COLO668 (cell line): Measurements from ENCODE around the gene PYY.
"Not testable (repeated sequence)": the region's sequence is repeated elsewhere in the genome, so short reads cannot be mapped to it uniquely, and the experiment has no call there.

ENCODE experiments used
- DNase-seq: peaks from one replicate; lab custom pipeline; 2025; ENCODE audit not compliant: unreplicated experiment; lab: John Stamatoyannopoulos, UW

The PYY gene

DNA sequence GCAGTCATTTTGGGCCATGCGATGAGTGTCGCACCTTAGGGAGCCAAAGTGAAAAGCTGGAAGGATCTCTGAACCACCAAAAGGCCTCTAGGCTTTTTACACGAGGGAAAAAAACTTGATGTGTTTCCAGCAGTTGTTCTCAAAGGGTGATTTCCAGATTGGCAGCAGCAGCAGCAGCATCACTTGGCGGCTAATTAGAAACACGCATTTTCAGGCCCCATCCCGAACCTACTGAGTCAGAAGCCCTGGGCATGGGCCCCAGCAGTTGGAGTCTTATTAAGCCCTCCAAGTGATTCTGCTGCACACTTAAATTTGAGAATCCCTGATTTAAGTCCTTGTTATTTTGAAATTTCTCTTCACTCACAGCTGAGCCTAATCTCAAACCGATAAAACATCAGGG lies 25.3 kb upstream of the PYY start:
- no peak for DNase-seq

DNA sequence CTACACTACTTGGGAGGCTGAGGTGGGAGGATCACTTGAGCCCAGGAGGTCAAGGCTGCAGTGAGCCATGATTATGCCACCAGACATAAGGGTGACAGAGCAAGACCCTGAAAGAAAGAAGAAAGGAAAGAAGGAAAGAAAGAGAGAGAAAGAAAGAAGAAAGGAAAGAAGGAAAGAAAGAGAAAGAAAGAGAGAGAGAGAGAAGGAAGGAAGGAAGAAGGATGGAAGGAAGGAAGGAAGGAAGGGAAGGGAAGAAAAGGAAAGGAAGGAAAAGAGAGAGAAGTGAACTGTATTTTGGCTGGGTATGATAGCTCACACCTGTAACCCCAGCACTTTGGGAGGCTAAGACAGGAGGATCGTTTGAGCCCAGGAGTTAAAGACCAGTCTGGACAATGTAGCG lies 24.3 kb upstream of the PYY start:
- no peak for DNase-seq

DNA sequence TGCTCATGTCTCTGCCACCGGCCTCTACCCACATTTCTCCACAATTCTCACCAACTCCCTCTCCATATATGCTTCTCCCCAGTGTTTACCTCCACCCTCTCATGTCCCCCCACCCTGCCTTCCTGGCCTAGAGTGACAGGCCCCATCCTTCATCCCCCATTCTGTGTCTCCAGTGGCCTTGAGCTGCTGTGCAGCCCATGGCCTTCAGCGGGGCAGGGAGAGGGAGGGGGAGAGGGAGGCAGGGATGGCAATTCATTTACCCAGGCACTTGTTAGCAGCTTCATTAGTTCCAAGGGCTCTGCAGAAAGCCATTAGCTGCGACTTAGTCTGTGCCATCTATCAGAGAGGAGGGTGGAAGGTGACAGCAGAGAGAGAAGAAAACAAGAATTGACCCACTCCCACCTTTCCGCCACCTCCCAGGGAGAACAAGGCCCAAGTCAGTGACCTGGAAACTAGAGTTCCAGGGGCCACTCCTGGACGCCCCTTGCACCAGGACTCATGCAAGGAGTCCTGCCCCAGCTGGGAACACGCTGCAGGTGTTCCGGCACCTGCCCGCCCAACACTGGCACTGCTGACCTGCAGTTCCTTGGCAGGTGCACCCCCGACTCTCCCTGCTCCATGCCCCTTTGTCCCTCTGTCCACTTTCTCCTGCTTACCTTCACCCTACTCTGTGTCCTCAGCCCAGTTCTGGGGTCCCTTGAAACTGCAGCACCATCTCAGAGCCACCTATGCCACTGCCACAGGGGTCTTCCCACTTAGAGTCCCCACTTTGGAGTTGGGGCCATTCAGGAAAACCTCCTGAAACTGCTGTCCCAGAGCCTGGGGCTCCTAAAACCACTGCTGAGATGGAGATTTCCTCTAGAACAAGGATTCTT lies 23.5 kb upstream of the PYY start:
- no peak for DNase-seq

DNA sequence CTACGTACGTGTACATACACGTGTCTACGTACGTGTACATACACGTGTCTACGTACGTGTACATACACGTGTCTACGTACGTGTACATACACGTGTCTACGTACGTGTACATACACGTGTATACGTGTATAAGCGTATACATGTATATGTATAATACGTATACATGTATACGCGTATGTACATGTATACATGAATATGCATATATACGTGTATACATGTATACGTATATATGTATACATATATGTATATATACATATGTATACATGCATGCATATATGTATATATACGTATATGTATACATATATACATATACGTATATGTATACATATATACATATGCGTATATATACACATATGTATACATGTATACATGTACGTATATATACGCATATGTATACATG lies 22.2 kb upstream of the PYY start:
- no peak for DNase-seq

DNA sequence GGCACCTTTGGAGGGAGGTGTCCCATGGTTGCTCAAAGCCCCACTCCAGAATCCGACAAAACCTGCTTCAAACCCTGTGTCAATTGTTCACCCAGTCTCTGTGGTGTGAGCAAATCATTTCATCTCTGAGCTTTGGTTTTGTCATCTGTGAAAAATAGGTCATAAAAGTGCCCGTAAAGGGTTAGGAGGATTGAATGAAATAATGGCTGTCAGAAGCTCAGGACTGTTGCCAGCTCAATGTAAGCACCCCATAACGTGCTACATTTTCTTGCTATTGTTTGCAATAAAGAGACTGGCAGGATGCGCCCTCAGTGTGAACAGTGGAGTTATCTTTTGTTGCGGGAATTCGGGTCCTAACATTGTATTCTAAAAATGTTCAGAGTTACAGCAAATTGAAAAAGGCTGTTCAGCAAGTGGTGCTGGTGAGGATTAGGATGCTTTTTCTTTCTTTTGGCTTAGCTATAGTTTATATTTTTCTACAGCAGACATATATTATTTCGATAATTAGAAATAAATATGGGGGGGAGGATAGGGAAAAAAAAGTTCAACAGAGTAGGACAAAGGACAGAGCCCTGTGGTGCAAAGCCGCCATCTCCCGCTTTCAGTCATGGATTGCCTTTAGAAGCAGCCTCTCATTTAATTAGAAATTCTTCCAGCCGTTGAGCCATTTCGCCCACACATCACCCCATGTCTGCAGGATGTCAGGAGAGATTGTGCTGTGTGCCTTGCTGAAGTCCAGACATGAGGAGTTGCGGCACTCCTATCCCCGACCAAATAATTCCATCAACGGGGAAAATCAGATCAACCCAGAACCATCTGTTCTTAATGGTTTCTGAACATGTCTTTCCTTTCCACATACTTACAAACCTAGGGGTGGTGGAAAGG lies 20.9 kb upstream of the PYY start:
- no peak for DNase-seq

DNA sequence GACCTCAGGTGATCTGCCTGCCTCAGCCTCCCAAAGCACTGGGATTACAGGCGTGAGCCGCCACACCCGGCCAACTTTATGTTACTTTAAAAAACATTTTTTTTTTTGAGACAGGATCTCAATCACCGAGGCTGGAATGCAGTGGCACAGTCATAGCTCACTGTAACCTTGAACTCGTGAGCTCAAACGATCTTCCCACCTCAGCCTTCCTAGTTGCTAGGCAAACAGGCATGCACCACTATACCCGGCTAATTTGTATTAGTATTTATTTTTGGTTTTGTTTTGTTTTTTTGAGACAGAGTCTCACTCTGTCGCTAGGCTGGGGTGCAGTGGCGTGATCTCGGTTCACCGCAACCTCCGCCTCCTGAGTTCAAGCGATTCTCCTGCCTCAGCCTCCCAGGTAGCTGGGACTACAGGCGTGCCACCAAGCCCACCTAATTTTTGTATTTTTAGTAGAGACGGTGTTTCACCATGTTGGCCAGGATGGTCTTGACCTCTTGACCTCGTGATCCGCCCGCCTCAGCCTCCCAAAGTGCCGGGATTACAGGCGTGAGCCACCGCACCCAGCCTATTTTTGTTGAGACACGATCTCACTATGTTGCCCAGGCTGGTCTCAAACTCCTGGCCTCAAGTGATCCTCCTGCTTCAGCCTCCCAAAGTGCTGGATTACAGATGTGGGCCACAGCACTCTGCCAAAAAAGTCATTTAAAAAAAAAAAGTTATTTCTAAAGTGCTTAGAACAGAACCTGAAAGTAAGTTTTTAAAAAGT lies 18.9 kb upstream of the PYY start:
- not testable (repeated sequence) for DNase-seq

DNA sequence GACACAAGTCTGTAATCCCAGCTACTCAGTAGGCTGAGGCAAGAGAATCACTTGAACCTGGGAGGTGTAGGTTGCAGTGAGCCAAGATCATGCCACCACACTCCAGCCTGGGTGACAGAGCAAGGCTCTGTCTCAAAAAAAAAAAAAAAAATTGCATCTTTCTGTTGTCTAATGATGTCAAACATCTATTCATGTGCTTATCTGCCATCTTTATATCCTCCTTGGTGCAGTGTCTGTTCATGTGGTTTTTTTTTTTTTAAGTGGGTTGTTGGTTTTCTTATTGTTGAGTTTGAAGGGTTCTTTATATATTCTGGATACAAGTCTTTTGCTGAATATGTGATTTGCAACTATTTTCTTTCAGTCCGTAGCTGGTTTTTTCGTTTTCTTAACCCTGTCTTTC lies 17.7 kb upstream of the PYY start:
- not testable (repeated sequence) for DNase-seq

DNA sequence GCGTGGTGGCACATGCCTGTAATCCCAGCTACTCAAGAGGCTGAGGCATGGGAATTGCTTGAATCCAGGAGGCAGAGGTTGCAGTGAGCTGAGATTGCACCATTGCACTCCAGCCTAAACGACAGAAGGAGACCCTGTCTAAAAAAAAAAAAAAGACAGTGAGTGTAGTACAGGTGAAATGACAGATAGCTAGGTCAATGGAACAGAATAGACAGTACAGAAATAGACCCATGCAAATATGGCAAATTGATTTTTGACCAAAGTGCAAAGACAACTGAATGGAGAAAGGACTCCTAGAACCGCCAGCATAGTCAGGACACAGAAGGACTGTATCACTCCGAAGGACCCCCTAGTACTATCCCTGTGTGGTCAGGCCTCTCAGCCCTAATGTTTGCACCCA lies 16.6 kb upstream of the PYY start:
- DNase-seq: no peak

DNA sequence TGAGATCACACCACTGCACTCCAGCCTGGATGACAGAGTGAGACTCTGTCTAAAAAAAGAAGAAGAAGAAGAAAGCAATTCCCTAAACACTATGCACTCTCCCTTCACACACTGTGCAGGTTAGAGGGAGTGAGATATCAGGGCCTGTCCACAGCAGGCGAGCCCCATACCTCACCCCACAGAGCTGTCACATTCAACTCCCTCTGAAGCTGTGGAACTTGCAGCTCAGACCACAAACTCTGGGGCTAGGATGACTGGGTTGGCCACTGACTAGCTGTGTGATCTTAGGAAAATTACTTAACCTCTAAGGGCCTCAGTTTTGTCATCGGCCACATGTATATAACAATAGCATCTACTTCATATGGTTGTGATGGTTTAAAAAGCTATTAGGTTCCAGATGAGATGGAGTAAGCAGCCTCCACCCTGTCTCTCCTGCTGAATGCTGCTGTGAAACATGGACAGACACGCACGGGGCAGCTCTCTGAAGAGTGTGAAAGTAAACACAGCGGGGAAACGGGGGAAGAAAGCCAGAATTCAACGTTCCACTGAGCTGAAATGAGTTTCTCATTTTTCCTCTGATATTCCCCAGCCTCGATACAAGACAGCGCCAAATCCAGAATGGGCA lies 13.6 kb upstream of the PYY start:
- no peak for DNase-seq

DNA sequence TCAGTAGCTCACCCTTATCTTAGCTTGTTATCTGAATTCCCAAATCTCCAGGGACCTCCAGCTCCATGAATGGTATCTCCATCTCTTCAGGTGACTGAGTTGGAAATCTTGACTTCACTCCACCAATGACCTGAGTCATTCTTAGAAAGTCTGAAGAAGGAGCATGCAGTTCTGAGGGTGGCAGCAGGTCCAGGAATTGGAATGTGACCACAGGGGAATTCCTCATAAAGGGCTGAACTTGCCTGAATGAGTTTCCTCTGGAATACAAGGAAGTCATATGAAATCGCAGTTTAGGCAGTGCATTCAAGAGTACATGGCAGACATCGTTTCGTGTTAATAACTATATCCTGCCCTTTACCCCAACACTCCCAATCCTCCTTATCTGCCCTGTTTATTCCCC lies 12.5 kb upstream of the PYY start:
- DNase-seq: no peak

DNA sequence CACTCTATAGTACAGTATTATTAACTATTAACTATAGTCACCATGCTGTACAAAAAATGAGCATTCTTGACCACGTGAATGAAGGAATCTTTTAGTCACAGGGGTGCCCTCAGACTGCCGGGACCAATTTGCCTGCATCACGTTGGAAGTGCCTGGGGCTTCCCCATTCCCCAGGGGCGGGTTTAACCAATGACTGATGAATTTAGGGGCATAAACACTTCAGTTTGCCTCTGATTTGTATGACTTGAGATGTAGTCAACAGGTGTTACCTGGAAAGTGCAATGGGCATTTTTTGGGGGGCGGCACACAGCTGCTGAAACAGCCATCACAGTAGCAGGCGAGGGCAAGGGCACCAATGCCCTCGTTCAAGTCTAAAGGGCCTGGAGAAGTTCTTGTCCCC lies 8.7 kb upstream of the PYY start:
- no peak for DNase-seq

DNA sequence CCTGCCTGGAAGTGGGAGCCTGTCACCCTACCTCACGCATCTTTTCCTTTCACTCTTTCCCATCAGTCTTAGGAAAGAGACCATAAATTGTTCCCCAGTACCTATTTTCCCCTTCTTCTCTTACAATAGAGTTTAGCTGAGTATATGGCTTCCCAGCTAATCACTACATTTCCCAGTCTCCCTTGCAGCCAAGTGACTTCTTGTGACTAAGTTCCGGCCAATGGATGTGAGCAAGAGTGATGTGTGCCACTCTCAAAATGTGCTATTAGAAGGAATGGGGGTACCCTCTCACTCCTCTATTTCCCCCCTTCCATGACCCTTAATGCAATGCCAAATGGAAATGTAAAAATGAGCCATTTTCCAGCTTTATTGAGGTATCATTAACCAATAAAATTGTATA lies 8.2 kb upstream of the PYY start:
- no peak for DNase-seq

DNA sequence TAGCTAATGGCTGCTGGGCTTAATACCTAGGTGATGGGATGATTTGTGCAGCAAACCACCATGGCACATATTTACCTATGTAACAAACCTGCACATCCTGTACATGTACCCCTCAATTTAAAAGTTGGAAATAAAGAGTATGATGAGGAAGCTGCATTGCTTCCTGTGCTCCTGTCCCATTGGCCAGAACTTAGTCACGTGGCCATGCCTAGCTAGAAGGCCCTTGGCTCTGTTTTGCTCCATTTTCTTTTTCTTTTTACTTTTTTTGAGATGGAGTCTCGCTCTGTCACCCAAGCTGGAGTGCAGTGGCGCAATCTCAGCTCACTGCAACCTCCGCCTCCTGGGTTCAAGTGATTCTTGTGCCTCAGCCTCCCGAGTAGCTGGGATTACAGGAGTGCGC lies 7.6 kb upstream of the PYY start:
- not testable (repeated sequence) for DNase-seq

DNA sequence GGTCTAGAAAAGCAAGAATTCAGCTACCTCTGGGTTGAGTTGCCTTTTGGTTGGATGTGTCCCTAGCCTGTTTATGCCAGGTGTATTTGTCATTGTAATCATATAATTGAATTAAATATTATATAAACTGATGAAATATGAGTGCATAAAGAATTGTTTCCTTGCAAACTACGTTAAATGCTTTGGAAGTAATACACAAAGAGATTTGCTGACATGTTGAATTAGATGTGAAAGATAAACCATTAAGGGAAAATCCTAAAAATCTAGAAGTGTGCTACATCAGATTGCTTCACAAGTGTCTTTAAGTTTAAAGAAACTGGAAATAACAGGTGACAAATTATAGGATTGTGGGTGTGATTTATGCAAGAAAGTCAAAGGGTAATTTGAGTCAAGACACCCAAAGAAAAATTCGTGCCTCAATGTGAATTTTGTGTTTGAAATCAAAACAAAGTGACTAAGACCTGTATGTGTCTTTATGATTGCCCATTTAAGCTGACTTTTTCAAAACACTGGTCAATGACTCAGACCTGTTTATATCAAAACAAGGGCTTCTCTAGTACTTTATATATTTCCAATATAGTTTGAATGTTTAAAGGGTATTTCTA lies 5.1 kb upstream of the PYY start:
- DNase-seq: no peak

DNA sequence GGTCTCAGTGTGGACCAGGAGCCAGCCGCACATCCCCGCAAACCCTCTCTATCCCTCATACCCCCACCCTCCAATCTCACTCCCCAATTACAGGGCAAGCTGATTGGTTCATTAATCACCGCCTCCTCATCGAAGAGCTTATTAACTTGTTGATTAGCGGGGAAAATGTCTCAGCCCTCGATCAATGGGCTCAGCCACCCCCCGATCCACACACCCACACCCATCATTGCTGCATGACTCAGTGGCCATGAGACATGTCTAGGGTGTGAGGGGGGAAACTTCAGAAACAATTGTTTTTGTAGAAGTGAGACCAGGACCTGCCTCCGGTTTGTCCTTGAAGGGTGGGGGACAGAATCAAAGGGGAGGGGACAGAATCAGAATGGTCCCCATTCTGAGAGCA lies 2.5 kb upstream of the PYY start:
- DNase-seq: no peak

DNA sequence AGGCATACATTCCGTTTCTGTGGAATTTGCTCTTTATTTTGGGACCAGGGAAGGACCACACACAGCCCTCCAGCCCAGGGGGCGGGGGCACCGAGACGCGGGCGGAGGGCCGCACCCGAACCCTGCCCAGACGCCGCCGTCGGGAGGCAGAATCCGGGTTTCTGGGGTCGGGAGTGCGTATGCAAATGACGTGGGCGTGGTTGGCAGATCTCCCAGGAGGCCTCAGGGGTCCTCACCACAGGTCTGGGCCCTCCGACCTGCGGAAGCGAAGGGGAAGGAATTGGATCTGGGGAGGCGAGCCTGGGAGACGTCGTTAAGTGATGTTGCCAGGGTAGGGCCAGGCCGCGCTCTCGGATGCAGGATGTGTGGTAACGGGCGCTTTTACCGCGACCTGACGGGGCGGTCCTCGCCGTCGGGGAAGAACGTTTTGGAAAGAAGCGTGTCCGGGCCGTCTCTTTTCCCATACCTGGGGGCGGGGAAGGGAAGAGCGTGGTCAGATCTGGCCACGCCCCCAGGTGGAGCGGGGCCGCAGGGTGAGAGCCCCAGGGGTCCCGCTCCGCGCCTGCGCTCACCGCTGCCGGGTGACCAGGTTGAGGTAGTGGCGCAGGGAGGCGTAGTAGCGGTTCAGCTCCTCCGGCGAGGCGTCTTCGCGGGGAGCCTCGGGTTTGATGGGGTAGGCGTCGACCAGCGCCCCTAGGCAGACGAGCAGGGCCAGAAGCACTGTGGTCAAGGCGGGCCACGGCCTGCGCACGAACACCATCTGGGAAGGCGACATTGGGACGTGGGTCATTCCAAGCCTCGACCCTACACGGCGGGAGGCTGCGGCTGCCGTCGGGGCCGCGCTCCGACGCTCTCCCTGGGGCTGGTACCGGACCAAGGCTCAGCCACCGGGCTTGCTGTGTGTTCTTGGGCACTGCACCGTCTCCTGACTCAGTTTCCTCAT lies 745 bp downstream of the PYY start:
- no peak for DNase-seq

DNA sequence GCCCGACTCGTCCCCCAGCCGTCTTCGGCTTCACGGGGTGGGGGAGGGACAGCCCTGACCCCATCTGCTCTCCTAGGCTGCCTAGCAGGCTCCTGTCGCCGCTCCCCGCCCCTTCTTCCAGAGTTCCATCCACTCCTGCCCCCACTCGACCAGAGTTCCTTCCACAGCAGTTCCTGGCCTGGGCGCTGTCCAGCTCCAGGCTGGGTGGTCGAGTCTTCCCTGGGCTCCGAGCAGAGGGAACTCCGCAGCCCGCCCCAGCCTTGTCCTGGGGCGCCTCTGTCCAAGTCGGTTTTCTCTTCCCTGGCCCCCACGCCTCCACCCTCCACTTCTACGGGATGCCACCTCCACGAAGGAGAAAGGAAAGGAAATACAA lies 1.4 kb downstream of the PYY start:
- DNase-seq: no peak

DNA sequence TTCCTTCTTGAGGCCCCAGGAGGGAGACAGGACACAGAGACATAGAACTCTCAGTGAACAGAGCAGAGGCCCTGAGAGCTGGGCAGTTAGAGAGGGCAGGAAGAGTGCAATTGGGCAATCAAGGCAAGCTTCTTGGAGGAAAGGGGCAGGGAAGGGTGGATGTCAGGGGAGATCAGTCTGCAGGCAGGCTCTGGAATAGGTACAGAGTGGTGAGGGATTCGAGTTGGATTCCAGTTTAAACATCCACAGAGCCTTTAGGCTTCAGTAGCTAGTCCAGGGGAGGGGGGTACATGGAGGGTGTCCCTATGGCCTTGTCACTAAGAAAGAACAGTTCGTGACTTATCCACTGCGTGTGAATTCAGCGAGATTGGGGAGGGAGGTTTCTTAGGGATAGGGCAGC lies 2.0 kb downstream of the PYY start:
- DNase-seq: no peak

DNA sequence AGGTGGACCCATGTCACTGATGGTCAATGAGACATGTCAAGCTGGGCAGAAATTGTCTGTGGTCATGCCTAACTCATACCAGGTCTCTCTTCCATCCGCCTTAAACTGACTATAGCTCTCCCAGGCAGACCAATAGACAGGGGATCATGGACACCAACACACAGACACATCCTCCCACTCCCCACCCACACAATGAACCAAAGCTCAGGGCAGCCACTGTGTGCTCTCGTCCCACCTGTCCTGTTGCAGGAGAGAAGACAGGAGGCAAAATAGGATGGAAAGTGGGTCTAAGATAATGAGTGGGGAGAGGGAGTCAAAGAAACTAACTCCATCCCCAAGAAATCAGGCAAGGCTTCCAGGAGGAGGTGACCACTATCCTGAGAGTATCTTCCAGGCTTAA lies 3.2 kb downstream of the PYY start:
- no peak for DNase-seq

DNA sequence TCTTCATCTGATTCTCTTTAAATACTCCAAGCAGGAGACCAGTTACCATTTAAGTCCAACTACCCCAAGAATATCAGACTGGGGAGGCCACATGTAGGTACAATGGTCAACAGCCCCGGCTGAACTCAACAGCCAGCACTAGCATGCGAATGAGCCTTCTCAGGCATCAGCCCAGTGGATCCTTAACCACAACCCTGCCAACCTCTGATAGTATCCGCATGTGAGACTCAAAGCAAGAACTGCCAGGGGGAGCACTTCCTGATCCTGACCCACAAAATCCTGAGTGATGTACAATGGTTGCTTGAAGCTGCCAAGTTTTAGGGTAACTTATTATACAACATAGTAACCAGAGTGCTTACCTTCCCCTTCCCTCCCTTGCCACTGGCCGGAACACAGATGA lies 4.0 kb downstream of the PYY start:
- DNase-seq: no peak
